NCI-H524 (cell line): ENCODE data around the gene PIAS1.
"Not testable (repeated sequence)": the region's sequence is repeated elsewhere in the genome, so short reads cannot be mapped to it uniquely, and the experiment has no call there.

Source experiments
- DNase-seq, 2 experiments: peaks; one replicate each; lab custom pipeline; 2025; lab: John Stamatoyannopoulos, UW

PIAS1 gene

GRCh38 chr15:68034719-68035293, 19.3 kb upstream of the PIAS1 start:
- no peak for DNase-seq

- no peak for DNase-seq
Measured at GRCh38 chr15:68038246-68038645, 15.9 kb upstream of the PIAS1 start.

- DNase-seq, result no peak
Measured at GRCh38 chr15:68040144-68040543, 14.0 kb upstream of the PIAS1 start.

- DNase-seq, result no peak
Measured at GRCh38 chr15:68042156-68042854, 11.8 kb upstream of the PIAS1 start.

- DNase-seq, result no peak
Measured at GRCh38 chr15:68042855-68043222, 11.3 kb upstream of the PIAS1 start.

- DNase-seq, result peak in 1 of 2 experiments; percentile 12
Measured at GRCh38 chr15:68045289-68046265, 8.5 kb upstream of the PIAS1 start.

- no peak for DNase-seq
Measured at GRCh38 chr15:68047826-68048225, 6.3 kb upstream of the PIAS1 start.

- no peak for DNase-seq
Measured at GRCh38 chr15:68051109-68051508, 3.0 kb upstream of the PIAS1 start.

GRCh38 chr15:68051907-68052306, 2.2 kb upstream of the PIAS1 start:
- no peak for DNase-seq

- no peak for DNase-seq
Measured at GRCh38 chr15:68052431-68052830, 1.7 kb upstream of the PIAS1 start.

GRCh38 chr15:68053001-68053400, 1.1 kb upstream of the PIAS1 start:
- DNase-seq, result no peak

- DNase-seq, result peak; percentile 76
Measured at GRCh38 chr15:68054628-68055223, 611 bp downstream of the PIAS1 start.

- peak; percentile 68 to 77 for DNase-seq
Measured at GRCh38 chr15:68055224-68055705, 1.1 kb downstream of the PIAS1 start.

GRCh38 chr15:68056097-68056865, 2.2 kb downstream of the PIAS1 start:
- DNase-seq, result no peak

GRCh38 chr15:68057034-68057433, 2.9 kb downstream of the PIAS1 start:
- DNase-seq, result no peak

GRCh38 chr15:68057758-68058157, 3.6 kb downstream of the PIAS1 start:
- peak in 1 of 2 experiments; percentile 10 for DNase-seq

- DNase-seq, result not testable (repeated sequence)
Measured at GRCh38 chr15:68058970-68059369, 4.9 kb downstream of the PIAS1 start.

GRCh38 chr15:68059630-68060029, 5.5 kb downstream of the PIAS1 start:
- no peak for DNase-seq

GRCh38 chr15:68061171-68061570, 7.1 kb downstream of the PIAS1 start:
- DNase-seq, result no peak

GRCh38 chr15:68061602-68062001, 7.5 kb downstream of the PIAS1 start:
- DNase-seq, result no peak

GRCh38 chr15:68062214-68062613, 8.1 kb downstream of the PIAS1 start:
- DNase-seq, result no peak
